ENCODE results near the gene ZNF543. TPM values are rescaled to one million over a fixed set of nuclear protein-coding genes. Genes with fewer than 3 reads are reported as not detected.
A peak's percentile ranks its signal among the peaks of the same experiment; 100 is the strongest.

The ZNF543 gene
- total and polyA plus RNA-seq, 2 of the 13 experiments (the other 11 are each of a cell fraction or from before 2014, with no cell fraction given): 2.1 to 8.9 TPM

GRCh38 chr19:57350877-57351805, 30.9 kb downstream of the ZNF543 start, which contains the start of gene ZNF304 (continued):
- peak; percentile 81; the same call in 1 of the 2 replicates for TF ChIP-seq HINFP (CRISPR knock-in tag; IDR thresholded peaks at IDR 0.05; ENCODE audit: low read depth)
- TF ChIP-seq ZNF546 (CRISPR knock-in tag; conservative IDR thresholded peaks at IDR 0.05): 0 out of 2 replicates have a peak, but pooled peaks have one; percentile 14
- TF ChIP-seq GABPA (IDR thresholded peaks at IDR 0.05; ENCODE audit: low read depth, low read length): peak; percentile 61
- TF ChIP-seq GABPA (CRISPR knock-in tag; IDR thresholded peaks at IDR 0.05; ENCODE audit: low read depth): peak; percentile 93
- peak; percentile 70; the same call in 1 of the 2 replicates for TF ChIP-seq ZNF343 (CRISPR knock-in tag; IDR thresholded peaks at IDR 0.05)
- peak; percentile 77 for TF ChIP-seq ZFY (CRISPR knock-in tag; IDR thresholded peaks at IDR 0.05)
- TF ChIP-seq SOX6 (IDR thresholded peaks at IDR 0.05): no peak
- TF ChIP-seq SOX6 (CRISPR knock-in tag; IDR thresholded peaks at IDR 0.05): peak; percentile 80
- TF ChIP-seq ZNF230 (CRISPR knock-in tag; IDR thresholded peaks at IDR 0.05): peak; percentile 78; the same call in 1 of the 2 replicates
- no peak for TF ChIP-seq PAWR (CRISPR knock-in tag; IDR thresholded peaks at IDR 0.05; ENCODE audit: borderline replicate concordance)
- peak; percentile 85 for TF ChIP-seq POLR2G (IDR thresholded peaks at IDR 0.05; ENCODE audit: low read depth, low read length)
- peak; percentile 5; the same call in 1 of the 2 replicates for TF ChIP-seq TOPORS (CRISPR knock-in tag; IDR thresholded peaks at IDR 0.05)
- TF ChIP-seq NKX3-1 (CRISPR knock-in tag; IDR thresholded peaks at IDR 0.05): no peak
- peak; percentile 48 to 53; a peak in 2 of 4 replicates for TF ChIP-seq POLR2A (IDR thresholded peaks at IDR 0.05; ENCODE audit: insufficient read depth in 1 of 2, low read depth in 2 of 2, low read length in 2 of 2)
- TF ChIP-seq SOX13 (IDR thresholded peaks at IDR 0.05): no peak
- TF ChIP-seq SOX13 (CRISPR knock-in tag; conservative IDR thresholded peaks at IDR 0.05 in 1 of 2, IDR thresholded peaks at IDR 0.05 in 1 of 2): peak in 1 of 2 experiments; percentile 51; a peak in 1 of 4 replicates
- no peak for TF ChIP-seq ZNF251 (CRISPR knock-in tag; IDR thresholded peaks at IDR 0.05)
- TF ChIP-seq ZNF407 (CRISPR knock-in tag; IDR thresholded peaks at IDR 0.05; ENCODE audit: not compliant biosample characterization): peak; percentile 70
- peak; percentile 79 for TF ChIP-seq PHF8 (CRISPR knock-in tag; IDR thresholded peaks at IDR 0.05)
- TF ChIP-seq ZSCAN29 (CRISPR knock-in tag; conservative IDR thresholded peaks at IDR 0.05): peak; percentile 40; the same call in 1 of the 2 replicates
- peak; percentile 57; the same call in 1 of the 2 replicates for TF ChIP-seq RFXANK (CRISPR knock-in tag; IDR thresholded peaks at IDR 0.05)
- TF ChIP-seq ZNF253 (CRISPR knock-in tag; IDR thresholded peaks at IDR 0.05; ENCODE audit: borderline replicate concordance): peak; percentile 34; the same call in 1 of the 2 replicates
